Measurements from ENCODE around the gene LZTS3. TPM values are rescaled to one million over a fixed set of nuclear protein-coding genes. Genes with fewer than 3 reads are reported as not detected.

Gene LZTS3
- total RNA-seq, 3 donors from 2014 or later, result 4.2 to 9.9 (median 8.0) TPM

DNA sequence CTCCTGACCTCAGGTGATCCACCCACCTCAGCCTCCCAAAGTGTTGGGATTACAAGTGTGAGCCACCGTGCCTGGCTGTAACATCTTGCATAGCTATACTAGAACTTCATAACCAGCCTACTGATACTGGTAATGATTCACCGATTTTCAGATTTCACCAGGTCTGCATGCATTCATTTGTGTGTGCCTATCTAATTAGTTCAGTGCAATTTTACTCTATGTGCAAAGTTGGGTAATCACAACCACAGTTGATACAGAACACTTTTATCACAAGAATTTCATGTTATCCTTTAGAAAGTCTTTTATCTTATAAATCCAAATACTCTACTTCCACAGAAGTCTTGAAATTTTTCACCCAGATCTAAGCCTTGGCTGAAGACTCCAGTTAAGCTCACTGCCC is 35.9 kb downstream of the LZTS3 start:
- Histone ChIP-seq H3K4me3 (no peak overlapping the region), H3K4me1 (ENCODE audit: low read depth) (no peaks in the 10 kb centered on the region), H3K36me3 (ENCODE audit: low read depth) (no peaks in the 10 kb centered on the region), H3K9me3 (no peaks in the 10 kb centered on the region)
- no peak for DNase-seq
- intact Hi-C loops (cut with DNase I, micrococcal nuclease), result no loop called here
- TF ChIP-seq, protein P1, sequence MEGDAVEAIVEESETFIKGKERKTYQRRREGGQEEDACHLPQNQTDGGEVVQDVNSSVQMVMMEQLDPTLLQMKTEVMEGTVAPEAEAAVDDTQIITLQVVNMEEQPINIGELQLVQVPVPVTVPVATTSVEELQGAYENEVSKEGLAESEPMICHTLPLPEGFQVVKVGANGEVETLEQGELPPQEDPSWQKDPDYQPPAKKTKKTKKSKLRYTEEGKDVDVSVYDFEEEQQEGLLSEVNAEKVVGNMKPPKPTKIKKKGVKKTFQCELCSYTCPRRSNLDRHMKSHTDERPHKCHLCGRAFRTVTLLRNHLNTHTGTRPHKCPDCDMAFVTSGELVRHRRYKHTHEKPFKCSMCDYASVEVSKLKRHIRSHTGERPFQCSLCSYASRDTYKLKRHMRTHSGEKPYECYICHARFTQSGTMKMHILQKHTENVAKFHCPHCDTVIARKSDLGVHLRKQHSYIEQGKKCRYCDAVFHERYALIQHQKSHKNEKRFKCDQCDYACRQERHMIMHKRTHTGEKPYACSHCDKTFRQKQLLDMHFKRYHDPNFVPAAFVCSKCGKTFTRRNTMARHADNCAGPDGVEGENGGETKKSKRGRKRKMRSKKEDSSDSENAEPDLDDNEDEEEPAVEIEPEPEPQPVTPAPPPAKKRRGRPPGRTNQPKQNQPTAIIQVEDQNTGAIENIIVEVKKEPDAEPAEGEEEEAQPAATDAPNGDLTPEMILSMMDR (IDR thresholded peaks at IDR 0.05), result no peak
- ATAC-seq, result no peak

DNA sequence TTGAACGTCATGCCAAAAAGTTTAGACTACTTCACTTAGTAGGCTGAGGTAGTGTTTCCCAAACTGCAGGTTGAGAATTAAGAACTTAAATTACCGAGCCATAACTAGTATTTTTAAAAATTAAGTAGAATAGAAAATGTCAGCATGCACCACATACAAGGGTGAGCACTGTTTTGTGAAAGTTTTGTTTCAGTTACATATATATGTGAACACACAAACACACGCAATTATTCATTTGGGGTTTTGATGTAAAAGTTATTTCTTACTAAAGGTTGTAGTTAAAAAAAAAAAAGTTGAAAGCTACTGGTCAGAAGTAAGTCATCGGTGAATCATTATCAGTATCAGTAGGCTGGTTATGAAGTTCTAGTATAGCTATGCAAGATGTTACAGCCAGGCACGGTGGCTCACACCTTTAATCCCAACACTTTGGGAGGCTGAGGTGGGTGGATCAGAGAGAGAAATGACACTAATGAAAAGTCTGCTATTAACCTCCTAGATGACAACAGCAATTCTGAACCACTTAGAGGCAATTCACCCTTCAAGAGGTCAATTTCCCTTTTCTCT is 37.8 kb downstream of the LZTS3 start:
- no peaks in the 10 kb centered on the region for H3K9me3 ChIP-seq
- no peaks in the 10 kb centered on the region for H3K36me3 ChIP-seq (ENCODE audit: low read depth)
- TF ChIP-seq, protein P1 (IDR thresholded peaks at IDR 0.05), result no peak
- ATAC-seq, result no peak
- H3K4me3 ChIP-seq, result no peak overlapping the region
- intact Hi-C loops (cut with DNase I, micrococcal nuclease), result no loop called here
- DNase-seq, result no peak
- no peaks in the 10 kb centered on the region for H3K4me1 ChIP-seq (ENCODE audit: low read depth)

DNA sequence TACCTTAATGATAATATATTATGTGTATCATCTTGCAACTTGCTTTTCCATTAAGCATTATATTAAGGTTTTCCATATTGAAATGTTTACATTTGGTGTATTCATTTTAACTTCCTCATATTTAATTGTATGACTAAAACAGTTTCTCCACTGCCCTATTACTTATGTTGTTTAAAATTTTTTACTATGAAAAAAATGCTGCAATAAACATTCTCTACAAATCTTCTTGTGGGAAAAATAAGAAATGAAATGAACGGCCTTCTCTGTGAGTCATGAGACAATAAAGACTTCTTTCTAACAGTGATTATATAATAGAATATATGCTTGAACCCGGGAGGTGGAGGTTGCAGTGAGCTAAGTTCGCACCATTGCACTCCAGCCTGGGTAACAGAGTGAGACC is 39.2 kb downstream of the LZTS3 start:
- Histone ChIP-seq H3K4me3 (no peak overlapping the region), H3K4me1 (ENCODE audit: low read depth) (no peaks in the 10 kb centered on the region), H3K36me3 (ENCODE audit: low read depth) (no peaks in the 10 kb centered on the region), H3K9me3 (no peaks in the 10 kb centered on the region)
- intact Hi-C loops (cut with DNase I, micrococcal nuclease), result no loop called here
- no peak for DNase-seq
- no peak for ATAC-seq
- TF ChIP-seq, protein P1 (IDR thresholded peaks at IDR 0.05), result no peak

DNA sequence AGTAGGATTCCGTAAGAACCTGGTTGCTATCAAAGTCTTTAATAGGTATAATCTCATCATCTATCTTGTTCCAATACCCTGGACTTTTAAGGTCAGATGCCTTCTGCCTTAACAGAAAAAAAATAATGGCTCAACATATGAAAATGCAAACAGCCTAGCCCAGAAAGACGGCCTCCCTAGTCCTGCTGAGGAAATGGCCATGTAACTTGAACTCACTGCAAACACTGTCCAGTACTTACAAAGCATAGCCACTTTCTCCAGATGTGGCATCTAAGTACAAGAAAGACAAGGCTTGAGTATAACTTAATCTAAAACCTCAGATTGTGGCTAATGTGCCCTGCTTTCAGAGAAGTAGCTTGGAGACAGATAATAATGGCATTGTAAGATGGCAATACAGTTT is 40.2 kb downstream of the LZTS3 start:
- DNase-seq (no peak), ATAC-seq (no peak)
- no peaks in the 10 kb centered on the region for H3K4me1 ChIP-seq (ENCODE audit: low read depth)
- H3K36me3 ChIP-seq (ENCODE audit: low read depth), result no peaks in the 10 kb centered on the region
- TF ChIP-seq, protein P1 (IDR thresholded peaks at IDR 0.05), result no peak
- no peak overlapping the region for H3K4me3 ChIP-seq
- H3K9me3 ChIP-seq, result no peaks in the 10 kb centered on the region
- intact Hi-C loops (cut with DNase I, micrococcal nuclease), result no loop called here

GRCh38 chr20:3130051-3130600 is 43.2 kb downstream of the LZTS3 start:
- H3K9me3 ChIP-seq, result peaks cover 1% of the 10 kb centered on the region
- H3K36me3 ChIP-seq (ENCODE audit: low read depth), result no peaks in the 10 kb centered on the region
- ATAC-seq (no peak), DNase-seq (no peak)
- no peak overlapping the region for H3K4me3 ChIP-seq
- H3K4me1 ChIP-seq (ENCODE audit: low read depth), result no peaks in the 10 kb centered on the region
- intact Hi-C loops (cut with DNase I, micrococcal nuclease), result no loop called here
- TF ChIP-seq, protein P1 (IDR thresholded peaks at IDR 0.05), result no peak

- TF ChIP-seq, protein P1 (IDR thresholded peaks at IDR 0.05), result no peak
- Histone ChIP-seq H3K9me3 (peaks cover 3% of the 10 kb centered on the region), H3K36me3 (ENCODE audit: low read depth) (no peaks in the 10 kb centered on the region), H3K4me1 (ENCODE audit: low read depth) (no peaks in the 10 kb centered on the region), H3K4me3 (no peak overlapping the region)
- no peak for DNase-seq
- intact Hi-C loops (cut with DNase I, micrococcal nuclease), result no loop called here
- no peak for ATAC-seq
These were observed 44.3 kb downstream of the LZTS3 start for GRCh38 chr20:3129094-3129493.
